ENCODE measurements around the gene TSNAXIP1.

Gene TSNAXIP1

GRCh38 chr16:67873435-67874370, 67.0 kb downstream of the TSNAXIP1 start:
- TF ChIP-seq CREB1 (IDR thresholded peaks at IDR 0.05; ENCODE audit: low read depth) = no peak

DNA sequence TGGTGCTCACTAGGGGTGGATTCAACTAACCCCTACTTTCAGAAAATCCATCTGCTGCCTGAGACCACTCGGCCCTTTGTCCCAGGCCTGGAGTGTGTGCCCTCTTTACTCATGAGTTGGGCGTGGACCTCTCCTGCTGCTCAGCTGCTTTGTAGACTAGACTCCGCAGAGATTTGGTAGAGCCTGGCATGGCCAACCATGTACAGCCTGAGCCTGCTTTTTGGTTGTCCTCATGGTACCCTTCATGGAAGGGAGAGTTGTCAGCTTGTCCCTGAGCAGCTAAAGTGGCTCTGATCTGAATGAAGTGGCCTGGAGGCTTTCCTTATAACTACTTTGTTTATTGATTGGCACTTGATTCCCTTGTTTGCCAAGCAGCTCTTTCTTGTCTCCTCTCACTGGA, 67.7 kb downstream of the TSNAXIP1 start:
- TF ChIP-seq RAD21 (IDR thresholded peaks at IDR 0.05; ENCODE audit: low read depth) (no peak), TEAD4 (IDR thresholded peaks at IDR 0.05) (no peak), TAF1 (IDR thresholded peaks at IDR 0.05; ENCODE audit: low read depth) (no peak), EGR1 (IDR thresholded peaks at IDR 0.05) (no peak), YY1 (IDR thresholded peaks at IDR 0.05; ENCODE audit: low read depth) (no peak)

DNA sequence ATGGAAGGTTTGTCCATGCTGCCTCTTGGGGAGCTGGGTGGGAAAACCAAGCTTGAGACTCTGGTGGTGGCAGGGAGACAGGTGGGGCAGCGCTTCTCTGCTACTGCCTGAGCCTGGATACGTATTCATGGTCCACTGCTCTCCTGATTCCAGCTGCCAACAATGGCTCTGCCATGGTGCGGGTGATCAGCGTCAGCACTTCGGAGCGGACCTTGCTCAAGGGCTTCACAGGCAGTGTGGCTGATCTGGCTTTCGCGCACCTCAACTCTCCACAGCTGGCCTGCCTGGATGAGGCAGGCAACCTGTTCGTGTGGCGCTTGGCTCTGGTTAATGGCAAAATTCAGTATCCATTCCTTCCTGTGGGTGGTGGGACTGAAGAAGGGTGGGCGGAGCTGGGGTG, 70.4 kb downstream of the TSNAXIP1 start:
- TF ChIP-seq TEAD4 (IDR thresholded peaks at IDR 0.05) (no peak), TAF1 (IDR thresholded peaks at IDR 0.05; ENCODE audit: low read depth) (no peak), YY1 (IDR thresholded peaks at IDR 0.05; ENCODE audit: low read depth) (no peak), ZBTB7A (IDR thresholded peaks at IDR 0.05; ENCODE audit: low read depth) (no peak), EGR1 (IDR thresholded peaks at IDR 0.05) (no peak), NFIC (IDR thresholded peaks at IDR 0.05) (no peak), TCF12 (IDR thresholded peaks at IDR 0.05; ENCODE audit: low read depth) (no peak), RAD21 (IDR thresholded peaks at IDR 0.05; ENCODE audit: low read depth) (no peak), CEBPB (IDR thresholded peaks at IDR 0.05) (no peak), FOXM1 (IDR thresholded peaks at IDR 0.05; ENCODE audit: borderline replicate concordance, low read depth) (no peak), EP300 (IDR thresholded peaks at IDR 0.05; ENCODE audit: borderline replicate concordance) (no peak), CREB1 (IDR thresholded peaks at IDR 0.05; ENCODE audit: low read depth) (no peak)
- TF ChIP-seq, protein P1, sequence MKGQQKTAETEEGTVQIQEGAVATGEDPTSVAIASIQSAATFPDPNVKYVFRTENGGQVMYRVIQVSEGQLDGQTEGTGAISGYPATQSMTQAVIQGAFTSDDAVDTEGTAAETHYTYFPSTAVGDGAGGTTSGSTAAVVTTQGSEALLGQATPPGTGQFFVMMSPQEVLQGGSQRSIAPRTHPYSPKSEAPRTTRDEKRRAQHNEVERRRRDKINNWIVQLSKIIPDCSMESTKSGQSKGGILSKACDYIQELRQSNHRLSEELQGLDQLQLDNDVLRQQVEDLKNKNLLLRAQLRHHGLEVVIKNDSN (IDR thresholded peaks at IDR 0.05) = no peak
- TF ChIP-seq, protein P2, sequence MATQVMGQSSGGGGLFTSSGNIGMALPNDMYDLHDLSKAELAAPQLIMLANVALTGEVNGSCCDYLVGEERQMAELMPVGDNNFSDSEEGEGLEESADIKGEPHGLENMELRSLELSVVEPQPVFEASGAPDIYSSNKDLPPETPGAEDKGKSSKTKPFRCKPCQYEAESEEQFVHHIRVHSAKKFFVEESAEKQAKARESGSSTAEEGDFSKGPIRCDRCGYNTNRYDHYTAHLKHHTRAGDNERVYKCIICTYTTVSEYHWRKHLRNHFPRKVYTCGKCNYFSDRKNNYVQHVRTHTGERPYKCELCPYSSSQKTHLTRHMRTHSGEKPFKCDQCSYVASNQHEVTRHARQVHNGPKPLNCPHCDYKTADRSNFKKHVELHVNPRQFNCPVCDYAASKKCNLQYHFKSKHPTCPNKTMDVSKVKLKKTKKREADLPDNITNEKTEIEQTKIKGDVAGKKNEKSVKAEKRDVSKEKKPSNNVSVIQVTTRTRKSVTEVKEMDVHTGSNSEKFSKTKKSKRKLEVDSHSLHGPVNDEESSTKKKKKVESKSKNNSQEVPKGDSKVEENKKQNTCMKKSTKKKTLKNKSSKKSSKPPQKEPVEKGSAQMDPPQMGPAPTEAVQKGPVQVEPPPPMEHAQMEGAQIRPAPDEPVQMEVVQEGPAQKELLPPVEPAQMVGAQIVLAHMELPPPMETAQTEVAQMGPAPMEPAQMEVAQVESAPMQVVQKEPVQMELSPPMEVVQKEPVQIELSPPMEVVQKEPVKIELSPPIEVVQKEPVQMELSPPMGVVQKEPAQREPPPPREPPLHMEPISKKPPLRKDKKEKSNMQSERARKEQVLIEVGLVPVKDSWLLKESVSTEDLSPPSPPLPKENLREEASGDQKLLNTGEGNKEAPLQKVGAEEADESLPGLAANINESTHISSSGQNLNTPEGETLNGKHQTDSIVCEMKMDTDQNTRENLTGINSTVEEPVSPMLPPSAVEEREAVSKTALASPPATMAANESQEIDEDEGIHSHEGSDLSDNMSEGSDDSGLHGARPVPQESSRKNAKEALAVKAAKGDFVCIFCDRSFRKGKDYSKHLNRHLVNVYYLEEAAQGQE (IDR thresholded peaks at IDR 0.05; ENCODE audit: low read depth) = no peak
- TF ChIP-seq, protein P3, sequence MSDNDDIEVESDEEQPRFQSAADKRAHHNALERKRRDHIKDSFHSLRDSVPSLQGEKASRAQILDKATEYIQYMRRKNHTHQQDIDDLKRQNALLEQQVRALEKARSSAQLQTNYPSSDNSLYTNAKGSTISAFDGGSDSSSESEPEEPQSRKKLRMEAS (IDR thresholded peaks at IDR 0.05) = no peak

Measured in Ishikawa (cell line).